Stimulated activated CD4-positive, alpha-beta T cell treated with anti-CD3 and anti-CD28 coated beads, Interleukin-4, amount 100 ng/mL, for 1 hour (primary cell): ENCODE data around the gene CPXM2.

Source experiments
- DNase-seq: peaks from one replicate; pipeline ENCODE4 v3.0.0-alpha.2; 2020

The CPXM2 gene

GRCh38 chr10:123868038-123869019 is 23.3 kb downstream of the CPXM2 start:
- DNase-seq = no peak

- DNase-seq = no peak
These were observed 25.7 kb downstream of the CPXM2 start for GRCh38 chr10:123865880-123866279.

GRCh38 chr10:123865350-123865749 is 26.3 kb downstream of the CPXM2 start:
- DNase-seq = no peak

GRCh38 chr10:123864923-123865322 is 26.7 kb downstream of the CPXM2 start:
- no peak for DNase-seq

- no peak for DNase-seq
These were observed 27.7 kb downstream of the CPXM2 start for GRCh38 chr10:123863721-123864482.

GRCh38 chr10:123863183-123863575 is 28.4 kb downstream of the CPXM2 start:
- DNase-seq = no peak

GRCh38 chr10:123862421-123863182 is 29.0 kb downstream of the CPXM2 start:
- DNase-seq = no peak

- DNase-seq = no peak
These were observed 30.8 kb downstream of the CPXM2 start for GRCh38 chr10:123860856-123861255.

GRCh38 chr10:123860209-123860608 is 31.4 kb downstream of the CPXM2 start:
- DNase-seq = no peak

GRCh38 chr10:123859653-123860050 is 32.0 kb downstream of the CPXM2 start:
- no peak for DNase-seq

- DNase-seq = no peak
These were observed 32.5 kb downstream of the CPXM2 start for GRCh38 chr10:123858907-123859652.

GRCh38 chr10:123858077-123858681 is 33.4 kb downstream of the CPXM2 start:
- no peak for DNase-seq

- DNase-seq = no peak
These were observed 34.0 kb downstream of the CPXM2 start for GRCh38 chr10:123857616-123858015.

- no peak for DNase-seq
These were observed 36.5 kb downstream of the CPXM2 start for GRCh38 chr10:123855008-123855684.

- DNase-seq = no peak
These were observed 37.1 kb downstream of the CPXM2 start for GRCh38 chr10:123854498-123854897.

GRCh38 chr10:123854003-123854402 is 37.6 kb downstream of the CPXM2 start:
- DNase-seq = no peak

GRCh38 chr10:123852411-123852951 is 39.1 kb downstream of the CPXM2 start:
- DNase-seq = no peak

- no peak for DNase-seq
These were observed 42.8 kb downstream of the CPXM2 start for GRCh38 chr10:123848564-123849457.

- no peak for DNase-seq
These were observed 43.7 kb downstream of the CPXM2 start for GRCh38 chr10:123847686-123848432.
